ENCODE measurements around the gene RNF144B. TPM values are rescaled to one million over a fixed set of nuclear protein-coding genes. Genes with fewer than 3 reads are reported as not detected.

RNF144B gene
- total RNA-seq, 1 donor from 2014 or later: 5.7 TPM

GRCh38 chr6:18503593-18504231, 116.6 kb downstream of the RNF144B start:
- Mint-ChIP-seq H3K4me3 (ENCODE audit: low read depth) (no peak overlapping the region), H3K36me3 (ENCODE audit: low read depth) (no peaks in the 10 kb centered on the region), H3K9me3 (no peaks in the 10 kb centered on the region), H3K27ac (no peak overlapping the region), H3K4me1 (ENCODE audit: low read depth) (peaks cover 6% of the 10 kb centered on the region), H3K27me3 (ENCODE audit: low read depth) (peaks cover 33% of the 10 kb centered on the region)
- intact Hi-C loops (cut with micrococcal nuclease): loop anchor here (1.0 to 5.0 kb wide), 3 partner anchors 10 to 381 kb away; partner anchors contain the start of gene NHLRC1
- no peak for DNase-seq (ENCODE audit: low spot score)

GRCh38 chr6:18504232-18504596, 117.1 kb downstream of the RNF144B start:
- H3K27ac Mint-ChIP-seq: no peak overlapping the region
- intact Hi-C loops (cut with micrococcal nuclease): loop anchor here (1.0 to 5.0 kb wide), 3 partner anchors 9 to 382 kb away; partner anchors contain the start of gene NHLRC1
- no peak for DNase-seq (ENCODE audit: low spot score)
- peaks cover 32% of the 10 kb centered on the region for H3K27me3 Mint-ChIP-seq (ENCODE audit: low read depth)
- no peaks in the 10 kb centered on the region for H3K9me3 Mint-ChIP-seq
- H3K36me3 Mint-ChIP-seq (ENCODE audit: low read depth): no peaks in the 10 kb centered on the region
- H3K4me3 Mint-ChIP-seq (ENCODE audit: low read depth): no peak overlapping the region
- H3K4me1 Mint-ChIP-seq (ENCODE audit: low read depth): peaks cover 6% of the 10 kb centered on the region

- H3K4me1 Mint-ChIP-seq (ENCODE audit: low read depth): peaks cover 13% of the 10 kb centered on the region
- no peaks in the 10 kb centered on the region for H3K36me3 Mint-ChIP-seq (ENCODE audit: low read depth)
- H3K27ac Mint-ChIP-seq: no peak overlapping the region
- H3K4me3 Mint-ChIP-seq (ENCODE audit: low read depth): no peak overlapping the region
- DNase-seq (ENCODE audit: low spot score): no peak
- intact Hi-C loops (cut with micrococcal nuclease): no loop called here
- H3K27me3 Mint-ChIP-seq (ENCODE audit: low read depth): peaks cover 25% of the 10 kb centered on the region
- H3K9me3 Mint-ChIP-seq: no peaks in the 10 kb centered on the region
Measured at GRCh38 chr6:18506382-18507017, 119.3 kb downstream of the RNF144B start.

GRCh38 chr6:18507018-18507415, 119.9 kb downstream of the RNF144B start:
- Mint-ChIP-seq H3K27ac (no peak overlapping the region), H3K27me3 (ENCODE audit: low read depth) (peaks cover 22% of the 10 kb centered on the region), H3K4me3 (ENCODE audit: low read depth) (no peak overlapping the region), H3K36me3 (ENCODE audit: low read depth) (no peaks in the 10 kb centered on the region), H3K9me3 (no peaks in the 10 kb centered on the region), H3K4me1 (ENCODE audit: low read depth) (peaks cover 13% of the 10 kb centered on the region)
- intact Hi-C loops (cut with micrococcal nuclease): no loop called here
- no peak for DNase-seq (ENCODE audit: low spot score)

GRCh38 chr6:18507561-18507960, 120.4 kb downstream of the RNF144B start:
- DNase-seq (ENCODE audit: low spot score): no peak
- peaks cover 17% of the 10 kb centered on the region for H3K4me1 Mint-ChIP-seq (ENCODE audit: low read depth)
- no peaks in the 10 kb centered on the region for H3K36me3 Mint-ChIP-seq (ENCODE audit: low read depth)
- intact Hi-C loops (cut with micrococcal nuclease): no loop called here
- no peak overlapping the region for H3K4me3 Mint-ChIP-seq (ENCODE audit: low read depth)
- H3K27ac Mint-ChIP-seq: no peak overlapping the region
- no peaks in the 10 kb centered on the region for H3K9me3 Mint-ChIP-seq
- H3K27me3 Mint-ChIP-seq (ENCODE audit: low read depth): peaks cover 23% of the 10 kb centered on the region

GRCh38 chr6:18509871-18510643, 122.9 kb downstream of the RNF144B start:
- H3K36me3 Mint-ChIP-seq (ENCODE audit: low read depth): no peaks in the 10 kb centered on the region
- peaks cover 31% of the 10 kb centered on the region for H3K4me1 Mint-ChIP-seq (ENCODE audit: low read depth)
- intact Hi-C loops (cut with micrococcal nuclease): loop anchor here (1.0 to 10.0 kb wide), 3 partner anchors 118 to 355 kb away; partner anchors contain the start of genes KDM1B and TPMT
- no peak overlapping the region for H3K4me3 Mint-ChIP-seq (ENCODE audit: low read depth)
- DNase-seq (ENCODE audit: low spot score): no peak
- H3K27me3 Mint-ChIP-seq (ENCODE audit: low read depth): peaks cover 23% of the 10 kb centered on the region
- H3K27ac Mint-ChIP-seq: peak overlapping the region; percentile 38
- H3K9me3 Mint-ChIP-seq: no peaks in the 10 kb centered on the region

GRCh38 chr6:18510644-18511033, 123.5 kb downstream of the RNF144B start:
- H3K9me3 Mint-ChIP-seq: no peaks in the 10 kb centered on the region
- intact Hi-C loops (cut with micrococcal nuclease): loop anchor here (5.0 to 10.0 kb wide), 2 partner anchors 118 to 356 kb away; partner anchors contain the start of genes KDM1B and TPMT
- H3K4me3 Mint-ChIP-seq (ENCODE audit: low read depth): no peak overlapping the region
- no peaks in the 10 kb centered on the region for H3K36me3 Mint-ChIP-seq (ENCODE audit: low read depth)
- peak overlapping the region; percentile 15 for H3K27ac Mint-ChIP-seq
- H3K27me3 Mint-ChIP-seq (ENCODE audit: low read depth): peaks cover 23% of the 10 kb centered on the region
- DNase-seq (ENCODE audit: low spot score): no peak
- H3K4me1 Mint-ChIP-seq (ENCODE audit: low read depth): peaks cover 31% of the 10 kb centered on the region

- Mint-ChIP-seq H3K4me1 (ENCODE audit: low read depth) (peaks cover 31% of the 10 kb centered on the region), H3K36me3 (ENCODE audit: low read depth) (no peaks in the 10 kb centered on the region), H3K27ac (no peak overlapping the region), H3K9me3 (no peaks in the 10 kb centered on the region), H3K4me3 (ENCODE audit: low read depth) (no peak overlapping the region), H3K27me3 (ENCODE audit: low read depth) (peaks cover 20% of the 10 kb centered on the region)
- intact Hi-C loops (cut with micrococcal nuclease): loop anchor here (5.0 to 10.0 kb wide), 2 partner anchors 119 to 356 kb away; partner anchors contain the start of genes KDM1B and TPMT
- DNase-seq (ENCODE audit: low spot score): no peak
Measured at GRCh38 chr6:18511211-18511610, 124.1 kb downstream of the RNF144B start.

GRCh38 chr6:18513253-18513798, 126.2 kb downstream of the RNF144B start:
- H3K4me3 Mint-ChIP-seq (ENCODE audit: low read depth): no peak overlapping the region
- H3K9me3 Mint-ChIP-seq: no peaks in the 10 kb centered on the region
- peaks cover 27% of the 10 kb centered on the region for H3K27me3 Mint-ChIP-seq (ENCODE audit: low read depth)
- H3K4me1 Mint-ChIP-seq (ENCODE audit: low read depth): peaks cover 31% of the 10 kb centered on the region
- H3K36me3 Mint-ChIP-seq (ENCODE audit: low read depth): no peaks in the 10 kb centered on the region
- intact Hi-C loops (cut with micrococcal nuclease): loop anchor here (1.0 to 10.0 kb wide), 4 partner anchors 9 to 359 kb away; partner anchors contain the start of genes KDM1B and TPMT
- peak overlapping the region; percentile 36 for H3K27ac Mint-ChIP-seq
- no peak for DNase-seq (ENCODE audit: low spot score)

GRCh38 chr6:18514180-18514579, 127.0 kb downstream of the RNF144B start:
- Mint-ChIP-seq H3K27me3 (ENCODE audit: low read depth) (peaks cover 28% of the 10 kb centered on the region), H3K4me1 (ENCODE audit: low read depth) (peaks cover 31% of the 10 kb centered on the region), H3K27ac (no peak overlapping the region), H3K36me3 (ENCODE audit: low read depth) (no peaks in the 10 kb centered on the region), H3K9me3 (no peaks in the 10 kb centered on the region), H3K4me3 (ENCODE audit: low read depth) (no peak overlapping the region)
- no peak for DNase-seq (ENCODE audit: low spot score)
- intact Hi-C loops (cut with micrococcal nuclease): loop anchor here (5.0 to 10.0 kb wide), 2 partner anchors 122 to 359 kb away; partner anchors contain the start of genes KDM1B and TPMT

- intact Hi-C loops (cut with micrococcal nuclease): loop anchor here (10.0 kb wide), 1 partner anchor 361 kb away; the partner anchor contains the start of genes KDM1B and TPMT
- peaks cover 18% of the 10 kb centered on the region for H3K4me1 Mint-ChIP-seq (ENCODE audit: low read depth)
- no peak overlapping the region for H3K4me3 Mint-ChIP-seq (ENCODE audit: low read depth)
- H3K9me3 Mint-ChIP-seq: no peaks in the 10 kb centered on the region
- DNase-seq (ENCODE audit: low spot score): no peak
- H3K27me3 Mint-ChIP-seq (ENCODE audit: low read depth): peaks cover 23% of the 10 kb centered on the region
- no peak overlapping the region for H3K27ac Mint-ChIP-seq
- H3K36me3 Mint-ChIP-seq (ENCODE audit: low read depth): no peaks in the 10 kb centered on the region
Measured at GRCh38 chr6:18515767-18516166, 128.6 kb downstream of the RNF144B start.
